Adrenal gland (tissue), 12 donors: ENCODE results near the gene HSD17B8. TPM values are rescaled to one million over a fixed set of nuclear protein-coding genes. Genes with fewer than 3 reads are reported as not detected.
A peak's percentile ranks its signal among the peaks of the same experiment; 100 is the strongest.

ENCODE experiments used
- DNase-seq, 7 donors: peaks; one replicate each; pipeline ENCODE4 v3.0.0-alpha.2; 2019 to 2020
- H3K27ac ChIP-seq, 5 donors: fragments of 200-600 bp; sonication (generic) in 4 of 5; 1 replicate in 3 of 5; 2 replicates in 2 of 5; pipeline versions ENCODE4 v1.5.1 to v1.8.0; 2016 to 2020; ENCODE audit warnings: mild to moderate bottlenecking in 1 of 5
- H3K27me3 ChIP-seq: fragments of 200-600 bp; 2 replicates; pipeline ENCODE4 v1.8.0; 2021
- H3K36me3 ChIP-seq, 2 donors: fragments of 200-600 bp; replicated peaks in 1 of 2; 1 replicate in 1 of 2; 2 replicates in 1 of 2; pipeline versions ENCODE4 v1.5.1 to v1.8.0; 2018 to 2022
- H3K4me1 ChIP-seq, 2 donors: fragments of 200-600 bp; replicated peaks in 1 of 2; 1 replicate in 1 of 2; 2 replicates in 1 of 2; pipeline versions ENCODE4 v1.5.1 to v1.8.0; 2018 to 2021
- H3K4me3 ChIP-seq, 4 donors: fragments of 200-600 bp; sonication (generic) in 3 of 4; one replicate each; pipeline ENCODE4 v1.5.1; 2016 to 2018
- H3K9me3 ChIP-seq, 3 donors: fragments of 200-600 bp; sonication (generic) in 1 of 3; replicated peaks in 1 of 3; 1 replicate in 2 of 3; 2 replicates in 1 of 3; pipeline versions ENCODE4 v1.5.1 to v1.8.0; 2016 to 2021
- CTCF ChIP-seq, 6 experiments: fragments of 450-650 bp in 4 of 6; fragments of 200-600 bp in 2 of 6; sonication (generic) in 1 of 6; IDR thresholded peaks; 1 replicate in 5 of 6; 2 replicates in 1 of 6; pipeline versions ENCODE4 v1.5.1 to v1.8.0; 2016 to 2021; ENCODE audit warnings: antibody characterized with exemption in 6 of 6, mild to moderate bottlenecking in 2 of 6, moderate library complexity in 1 of 6
- POLR2A ChIP-seq, 2 donors: fragments of 450-650 bp; IDR thresholded peaks; one replicate each; pipeline ENCODE4 v1.6.1; 2017; ENCODE audit warnings: antibody characterized with exemption in 2 of 2, mild to moderate bottlenecking in 2 of 2, moderate library complexity in 1 of 2
- WGBS, 4 donors: extraction: QIAGEN DNeasy Blood & Tissue Kit in 2 of 4; methylation state at CpG; one replicate each; pipeline versions ENCODE4 v1.1.5 to v1.1.7; 2013 to 2017; 5-methylcytosine and 5-hydroxymethylcytosine counted together
- intact Hi-C, 2 donors: fragments of 100-400 bp; cut with DNase I; formaldehyde crosslinking; loops; one replicate each; pipeline versions ENCODE4 v1.14.1 to v1.15.0; 2022 to 2023
- polyA plus RNA-seq, 3 donors: library from polyadenylated mRNA; stranded (reverse); fragments of 200-250 nt in 2 of 3; fragments of 350-450 nt in 1 of 3; fragmentation: Illumina TruSeq in 1 of 3; extraction: RNeasy Lipid Tissue Mini Kit (QIAGEN cat#74804) in 1 of 3; gene quantifications; one replicate each; pipeline ENCODE4 v1.2.3, GENCODE V29; 2013 to 2014
- total RNA-seq, 9 donors: library from RNA; depleted of rRNA in 4 of 9; stranded (reverse); fragments of >200 nt in 4 of 9; fragments of 120-200 nt in 1 of 9; fragmentation: NEBNext Ultra II Directional in 1 of 9; extraction: Animal tissue kit (Norgen Biotek cat#: 25700) in 1 of 9; gene quantifications; one replicate each; pipeline versions ENCODE4 v1.1.0 to v1.2.4, GENCODE V29; 2013 to 2023
- donor health status: healthy with polysubstance abuse.
- donor health status: Bipolar disorder and iron deficiency.
- donor health status: DM: yes; HTN: yes; CAD: no.
- donor health status: DM: no; HTN: no; CAD: no.
- donor health status: DM: no; HTN: no; CAD: no.
- donor health status: DM: yes; HTN: yes; CAD: no.

Gene HSD17B8
- total and polyA plus RNA-seq, 12 donors = 13.4 to 96.3 (median 32.7) TPM

GRCh38 chr6:33160096-33160495, 44.4 kb upstream of the HSD17B8 start:
- Histone ChIP-seq H3K4me1 (peaks cover 0 to 5% of the 10 kb centered on the region in 2 donors), H3K9me3 (no peaks in the 10 kb centered on the region), H3K36me3 (no peaks in the 10 kb centered on the region), H3K4me3 (no peak overlapping the region), H3K27ac (no peak overlapping the region), H3K27me3 (no peaks in the 10 kb centered on the region)
- 74 to 88% (median 78%) methylated on average over 11 of the region's 11 CpGs for WGBS, 4 donors
- DNase-seq = no peak
- intact Hi-C loops = loop anchor here (5.0 kb wide), 2 partner anchors 37 to 87 kb away; no protein-coding TSS in a partner anchor
- TF ChIP-seq POLR2A (IDR thresholded peaks at IDR 0.05) (no peak), CTCF (IDR thresholded peaks at IDR 0.05) (no peak)

DNA sequence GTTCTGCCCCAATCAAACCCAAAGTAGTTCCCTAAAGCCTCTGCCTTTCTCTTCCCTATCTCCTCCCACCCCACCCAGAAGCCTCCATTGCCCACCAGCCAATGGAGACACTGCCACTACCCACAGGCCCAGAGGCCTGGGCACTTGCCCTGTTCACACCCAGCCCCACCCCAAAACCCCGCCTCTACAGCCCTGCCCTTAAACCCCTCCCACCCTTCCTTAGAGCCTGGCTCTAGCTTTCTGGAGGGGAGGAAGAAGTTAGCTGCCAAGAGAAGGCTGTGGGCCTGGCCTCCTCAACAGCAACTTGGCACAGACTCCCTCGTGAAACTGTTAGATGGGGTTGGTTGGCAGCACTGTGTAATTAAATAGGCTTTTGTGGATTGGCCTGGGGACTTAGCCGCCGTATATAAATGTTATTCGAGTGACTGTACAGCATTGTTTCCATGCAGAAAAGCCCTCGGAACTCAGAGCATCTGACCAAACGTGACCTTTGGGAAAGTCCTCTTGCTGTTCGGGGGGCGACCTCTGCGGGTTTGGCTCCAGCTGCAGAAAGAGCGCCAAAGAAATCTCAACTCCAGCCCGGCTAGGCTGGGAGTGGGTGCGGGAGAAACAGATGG, 43.6 kb upstream of the HSD17B8 start:
- Histone ChIP-seq H3K4me3 (no peak overlapping the region), H3K4me1 (peaks cover 0 to 5% of the 10 kb centered on the region in 2 donors), H3K27ac (no peak overlapping the region), H3K36me3 (no peaks in the 10 kb centered on the region), H3K27me3 (no peaks in the 10 kb centered on the region), H3K9me3 (no peaks in the 10 kb centered on the region)
- DNase-seq = peak in 4 of 7 donors; percentile 13 to 46 (median 22)
- intact Hi-C loops = loop anchor here (5.0 kb wide), 2 partner anchors 36 to 86 kb away; no protein-coding TSS in a partner anchor
- WGBS, 4 donors = 35 to 55% (median 48%) methylated on average over 13 of the region's 13 CpGs
- no peak for TF ChIP-seq CTCF (IDR thresholded peaks at IDR 0.05)
- no peak for TF ChIP-seq POLR2A (IDR thresholded peaks at IDR 0.05)

DNA sequence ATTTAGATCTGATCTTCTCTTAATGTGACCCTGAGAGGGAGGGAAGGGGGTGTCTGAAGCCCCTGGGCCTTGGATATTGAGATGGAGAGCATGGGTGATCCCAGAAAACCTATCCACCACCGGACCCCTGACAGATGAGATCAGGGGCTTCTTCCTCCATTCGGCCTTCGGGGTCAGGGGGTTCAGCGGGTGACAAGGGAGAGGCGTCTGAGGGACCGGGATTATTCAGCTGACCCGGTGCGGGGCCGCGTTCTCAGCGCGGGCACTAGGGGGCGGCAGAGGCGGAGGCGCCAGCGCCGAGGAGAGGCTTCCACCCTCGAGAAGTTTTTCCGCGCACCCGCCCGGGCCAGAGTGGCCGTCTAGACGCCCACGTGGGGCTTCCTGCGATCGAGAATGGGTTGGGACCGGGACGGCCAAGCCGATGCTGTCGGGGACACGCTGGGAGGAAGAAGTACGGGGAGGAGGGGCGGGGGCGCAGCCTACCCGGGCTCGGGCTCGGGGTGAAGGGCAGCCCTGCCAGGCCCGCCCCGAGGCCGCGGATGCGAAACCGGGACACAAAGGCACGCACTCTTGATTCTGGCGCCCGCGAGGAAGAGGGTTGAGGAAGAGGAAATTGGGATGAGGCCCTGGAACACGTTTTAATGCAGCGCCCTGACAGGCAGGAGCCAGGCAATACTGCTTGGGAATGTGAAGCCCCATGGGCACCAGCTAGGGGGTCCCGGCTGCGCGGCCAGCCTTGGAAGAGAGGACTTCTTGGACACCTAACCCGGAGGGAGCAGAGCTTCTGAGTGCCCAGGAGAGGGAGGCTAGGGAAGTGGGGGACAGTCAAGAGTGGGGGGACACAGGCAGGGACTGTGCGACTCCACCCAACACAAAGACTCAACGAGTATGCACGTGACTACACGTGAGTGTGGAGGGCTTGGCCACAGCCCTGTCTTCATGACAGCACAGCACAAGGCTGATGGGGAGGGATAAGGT, 42.8 kb upstream of the HSD17B8 start:
- TF ChIP-seq CTCF (IDR thresholded peaks at IDR 0.05) (peak; percentile 75 to 96 (median 88)), POLR2A (IDR thresholded peaks at IDR 0.05) (no peak)
- WGBS, 4 donors = 6 to 21% (median 15%) methylated on average over 19 to 58 of the region's 58 CpGs

DNA sequence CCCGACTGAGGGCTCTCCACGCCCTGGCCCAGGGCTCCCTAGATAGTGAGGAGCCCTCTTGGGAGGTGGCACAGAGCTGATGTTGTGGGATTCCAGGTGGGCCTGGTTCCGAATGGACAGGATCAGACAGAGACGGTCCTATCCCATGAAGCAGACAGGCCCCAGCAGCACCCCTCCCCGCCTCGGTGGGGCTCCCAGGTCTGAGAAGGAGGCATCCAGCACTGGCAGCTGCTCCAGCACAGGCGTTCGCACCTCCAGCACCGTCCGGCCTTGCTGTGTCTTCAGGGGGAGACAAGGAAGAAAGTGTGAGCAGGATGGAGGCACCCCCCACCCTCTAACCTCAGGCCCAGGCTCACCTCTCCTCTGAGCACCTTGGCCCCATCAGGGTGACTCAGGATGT, 40.9 kb upstream of the HSD17B8 start:
- intact Hi-C loops = loop anchor here (5.0 kb wide), 2 partner anchors 34 to 84 kb away; no protein-coding TSS in a partner anchor
- peaks cover 0 to 5% of the 10 kb centered on the region in 2 donors for H3K4me1 ChIP-seq
- no peak overlapping the region for H3K4me3 ChIP-seq
- no peaks in the 10 kb centered on the region for H3K27me3 ChIP-seq
- no peak for TF ChIP-seq CTCF (IDR thresholded peaks at IDR 0.05)
- TF ChIP-seq POLR2A (IDR thresholded peaks at IDR 0.05) = no peak
- no peaks in the 10 kb centered on the region for H3K36me3 ChIP-seq
- no peak overlapping the region for H3K27ac ChIP-seq
- no peaks in the 10 kb centered on the region for H3K9me3 ChIP-seq
- DNase-seq = peak in 1 of 7 donors; percentile 15
- WGBS, 4 donors = 65 to 91% (median 85%) methylated on average over 2 to 10 of the region's 10 CpGs

More for the DNA sequence above, 42.8 kb upstream of the HSD17B8 start:
- DNase-seq = peak; percentile 69 to 86 (median 78)
- Histone ChIP-seq H3K27ac (no peak overlapping the region), H3K27me3 (no peaks in the 10 kb centered on the region), H3K9me3 (no peaks in the 10 kb centered on the region), H3K36me3 (no peaks in the 10 kb centered on the region), H3K4me3 (peak overlapping the region in 3 of 4 donors; percentile 3 to 45 (median 39)), H3K4me1 (peaks cover 0 to 5% of the 10 kb centered on the region in 2 donors)
- intact Hi-C loops = loop anchor here (5.0 kb wide), 2 partner anchors 36 to 86 kb away; no protein-coding TSS in a partner anchor
